Keratinocyte (primary cell): ENCODE data around the gene LILRB4. TPM values are rescaled to one million over a fixed set of nuclear protein-coding genes. Genes with fewer than 3 reads are reported as not detected.
A peak's percentile ranks its signal among the peaks of the same experiment; 100 is the strongest.
"Not testable (repeated sequence)": the region's sequence is repeated elsewhere in the genome, so short reads cannot be mapped to it uniquely, and the experiment has no call there.

Experiments
- DNase-seq: peaks from one replicate; pipeline ENCODE4 v3.0.0-alpha.2; 2011; ENCODE audit warnings: low read depth, missing footprints, low spot score
- FAIRE-seq: peaks from 2 replicates; lab custom pipeline; 2011; peaks lifted over from hg19 to GRCh38; lab: Jason Lieb, UNC
- H2AFZ ChIP-seq: 2 replicates; pipeline ENCODE4 v1.6.0; 2012; ENCODE audit warnings: low read length, control low read depth, inconsistent platforms; ENCODE audit not compliant: control insufficient read depth
- H3K27ac ChIP-seq: 2 replicates; pipeline ENCODE4 v1.5.1; 2011; ENCODE audit warnings: low read length; ENCODE audit not compliant: control insufficient read depth, insufficient read depth
- H3K27me3 ChIP-seq: 3 replicates; pipeline ENCODE4 v1.6.0; 2011; ENCODE audit warnings: low read length; ENCODE audit not compliant: control insufficient read depth, insufficient read depth; ENCODE audit errors: extremely low read depth
- H3K36me3 ChIP-seq, 2 experiments: 2 replicates in 1 of 2; 3 replicates in 1 of 2; pipeline ENCODE4 v1.5.1; 2011; ENCODE audit warnings: low read length in 2 of 2, mild to moderate bottlenecking in 1 of 2; ENCODE audit not compliant: control insufficient read depth in 2 of 2, insufficient read depth in 2 of 2; ENCODE audit errors: extremely low read depth in 1 of 2
- H3K4me1 ChIP-seq: 3 replicates; pipeline ENCODE4 v1.5.1; 2011; ENCODE audit warnings: low read length; ENCODE audit not compliant: control insufficient read depth, insufficient read depth; ENCODE audit errors: extremely low read depth
- H3K4me2 ChIP-seq: 3 replicates; pipeline ENCODE4 v1.6.0; 2011; ENCODE audit warnings: low read depth, low read length; ENCODE audit not compliant: control insufficient read depth, insufficient read depth; ENCODE audit errors: extremely low read depth
- H3K4me3 ChIP-seq, 3 experiments: fragments of 200-600 bp in 1 of 3; sonication (generic) in 1 of 3; 2 replicates in 2 of 3; 3 replicates in 1 of 3; pipeline ENCODE4 v1.5.1; 2011 to 2016; ENCODE audit warnings: low read length in 3 of 3, mild to moderate bottlenecking in 3 of 3, control low read depth in 2 of 3, inconsistent platforms in 1 of 3, low read depth in 1 of 3, mixed read lengths in 1 of 3, mixed run types in 1 of 3, moderate library complexity in 1 of 3; ENCODE audit not compliant: control insufficient read depth in 2 of 3, insufficient read depth in 2 of 3; ENCODE audit errors: extremely low read depth in 1 of 3
- H3K79me2 ChIP-seq: 2 replicates; pipeline ENCODE4 v1.6.0; 2012; ENCODE audit warnings: low read length; ENCODE audit not compliant: control insufficient read depth, insufficient read depth
- H3K9ac ChIP-seq: 3 replicates; pipeline ENCODE4 v1.6.0; 2011; ENCODE audit warnings: low read length; ENCODE audit not compliant: control insufficient read depth, insufficient read depth; ENCODE audit errors: extremely low read depth
- H3K9me1 ChIP-seq: 3 replicates; pipeline ENCODE4 v1.6.0; 2011; ENCODE audit warnings: low read length; ENCODE audit not compliant: control insufficient read depth, insufficient read depth; ENCODE audit errors: extremely low read depth
- H3K9me3 ChIP-seq: 2 replicates; pipeline ENCODE4 v1.5.1; 2012; ENCODE audit warnings: low read depth, low read length; ENCODE audit not compliant: control insufficient read depth
- H4K20me1 ChIP-seq: 3 replicates; pipeline ENCODE4 v1.6.0; 2011; ENCODE audit warnings: low read length; ENCODE audit not compliant: control insufficient read depth, insufficient read depth; ENCODE audit errors: extremely low read depth
- CTCF ChIP-seq, 3 experiments: IDR thresholded peaks in 1 of 3; conservative IDR thresholded peaks in 1 of 3; optimal IDR thresholded peaks in 1 of 3; 2 replicates in 2 of 3; 3 replicates in 1 of 3; pipeline versions ENCODE3 to v1.5.1; 2011; ENCODE audit warnings: low read length in 3 of 3, mild to moderate bottlenecking in 3 of 3, moderate library complexity in 2 of 3, control low read depth in 1 of 3, inconsistent platforms in 1 of 3; ENCODE audit not compliant: insufficient read depth in 2 of 3; ENCODE audit errors: extremely low read depth in 1 of 3
- EZH2 ChIP-seq: IDR thresholded peaks from one replicate; pipeline ENCODE4 v1.6.1; 2012; ENCODE audit warnings: inconsistent platforms, mild to moderate bottlenecking, low read length, moderate library complexity
- dilution Hi-C: fragments of 300-500 bp; cut with MboI; formaldehyde crosslinking; loops from one replicate; pipeline ENCODE4 v1.7.0; 2020; ENCODE audit warnings: low sequenced_read_pairs; ENCODE audit not compliant: extremely low pct_ligation_motif_present
- polyA plus RNA-seq, 5 experiments: library from polyadenylated mRNA; depleted of rRNA in 3 of 5; stranded (reverse) in 3 of 5; stranded (forward) in 1 of 5; unstranded in 1 of 5; fragments of >200 nt; gene quantifications; 1 replicate in 1 of 5; 2 replicates in 3 of 5; 3 replicates in 1 of 5; pipeline versions ENCODE4 v1.2.1 to v1.2.3, GENCODE V29; 2011 to 2012; ENCODE audit warnings: missing spikeins in 2 of 5, low read depth in 1 of 5, low replicate concordance in 1 of 5

Gene LILRB4
- polyA plus RNA-seq, 1 donor (not counting 4 experiments of a cell fraction or from before 2014, with no cell fraction given) = not detected

GRCh38 chr19:54676210-54676834 lies 13.5 kb downstream of the LILRB4 start:
- H3K9me1 ChIP-seq, DNase-seq, H3K4me2 ChIP-seq, H3K4me3 ChIP-seq, dilution Hi-C loops, H4K20me1 ChIP-seq, H3K27me3 ChIP-seq, H2AFZ ChIP-seq, H3K27ac ChIP-seq, H3K36me3 ChIP-seq, H3K4me1 ChIP-seq, FAIRE-seq, H3K79me2 ChIP-seq, H3K9me3 ChIP-seq, H3K9ac ChIP-seq: not testable (repeated sequence)
- peak; percentile 37 to 65 (median 58) for TF ChIP-seq CTCF (optimal IDR thresholded peaks at IDR 0.05 in 1 of 3, IDR thresholded peaks at IDR 0.05 in 1 of 3, conservative IDR thresholded peaks at IDR 0.05 in 1 of 3; ENCODE audit: extremely low read depth in 1 of 3, insufficient read depth in 2 of 3, low read length in 3 of 3)

GRCh38 chr19:54677217-54677616 lies 14.4 kb downstream of the LILRB4 start:
- Histone ChIP-seq H3K9me3 (no peaks in the 10 kb centered on the region), H3K9ac (no peak overlapping the region), H3K9me1 (no peaks in the 10 kb centered on the region), H3K27ac (no peak overlapping the region), H4K20me1 (no peaks in the 10 kb centered on the region), H3K27me3 (no peaks in the 10 kb centered on the region), H2AFZ (no peak overlapping the region), H3K36me3 (no peaks in the 10 kb centered on the region), H3K4me2 (no peak overlapping the region), H3K4me1 (no peaks in the 10 kb centered on the region), H3K4me3 (no peak overlapping the region), H3K79me2 (no peaks in the 10 kb centered on the region)
- TF ChIP-seq EZH2 (no peak), CTCF (optimal IDR thresholded peaks at IDR 0.05 in 1 of 3, IDR thresholded peaks at IDR 0.05 in 1 of 3, conservative IDR thresholded peaks at IDR 0.05 in 1 of 3; ENCODE audit: extremely low read depth in 1 of 3, insufficient read depth in 2 of 3, low read length in 3 of 3) (no peak)
- DNase-seq (no peak), FAIRE-seq (no peak)
- dilution Hi-C loops = no loop called here

- DNase-seq, FAIRE-seq, H3K4me1 ChIP-seq: not testable (repeated sequence)
Measured at GRCh38 chr19:54681596-54681995, 18.8 kb downstream of the LILRB4 start.

More at GRCh38 chr19:54681596-54681995, 18.8 kb downstream of the LILRB4 start:
- H3K4me3 ChIP-seq, H2AFZ ChIP-seq, H3K36me3 ChIP-seq, H3K9me3 ChIP-seq, H3K9me1 ChIP-seq, H3K9ac ChIP-seq, H4K20me1 ChIP-seq, H3K4me2 ChIP-seq, H3K79me2 ChIP-seq, H3K27me3 ChIP-seq, dilution Hi-C loops, H3K27ac ChIP-seq: not testable (repeated sequence)
